PFSK-1 (cell line): ENCODE results near the gene EIF3J.

ENCODE experiments used
- FOXP2 ChIP-seq: optimal IDR thresholded peaks from 2 replicates; pipeline ENCODE3; 2011; ENCODE audit warnings: borderline replicate concordance, control low read depth, inconsistent platforms; ENCODE audit not compliant: insufficient read depth; ENCODE audit errors: extremely low read length, extremely low read depth
- POLR2AphosphoS5 ChIP-seq: IDR thresholded peaks from 2 replicates; pipeline ENCODE4 v1.6.1; 2012; ENCODE audit warnings: low read depth, mild to moderate bottlenecking, control low read depth, low read length, moderate library complexity
- REST ChIP-seq, 2 experiments: IDR thresholded peaks; 2 replicates each; pipeline versions ENCODE4 v1.6.1 to v1.8.0; 2011 to 2012; ENCODE audit warnings: low read depth in 2 of 2, low read length in 2 of 2, control low read depth in 1 of 2, inconsistent platforms in 1 of 2, mild to moderate bottlenecking in 1 of 2, moderate library complexity in 1 of 2; ENCODE audit not compliant: insufficient read depth in 1 of 2
- SIN3A ChIP-seq: IDR thresholded peaks from 2 replicates; pipeline ENCODE4 v1.6.1; 2012; ENCODE audit warnings: mild to moderate bottlenecking, low read length, moderate library complexity, borderline replicate concordance; ENCODE audit not compliant: insufficient read depth
- TAF1 ChIP-seq: IDR thresholded peaks from 2 replicates; pipeline ENCODE4 v1.6.1; 2012; ENCODE audit warnings: low read length, control low read depth, borderline replicate concordance; ENCODE audit not compliant: insufficient read depth

Gene EIF3J

DNA sequence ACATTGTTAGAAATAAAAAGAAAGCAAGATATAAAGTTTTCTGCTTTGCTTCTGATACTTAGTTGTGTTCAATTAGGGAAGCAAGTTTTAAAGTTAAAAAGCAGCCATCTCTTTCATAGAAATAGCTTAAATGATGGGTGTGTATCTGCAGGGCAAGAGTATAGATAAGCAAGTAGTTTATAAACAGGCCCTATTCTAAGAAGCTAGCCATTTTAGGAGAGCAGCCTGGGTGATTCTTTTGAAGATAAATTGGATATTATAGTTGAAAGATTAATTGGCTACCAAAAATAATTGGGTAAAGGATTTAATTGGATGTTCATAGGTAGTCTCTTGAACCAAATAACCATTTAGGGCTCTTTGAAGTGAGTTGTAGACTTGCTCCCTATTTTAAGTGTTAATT lies 5.6 kb downstream of the EIF3J start:
- TF ChIP-seq SIN3A, result no peak
- TF ChIP-seq POLR2AphosphoS5, result no peak
- no peak for TF ChIP-seq REST (IDR thresholded peaks at IDR 0.05; ENCODE audit: insufficient read depth in 1 of 2, low read depth in 2 of 2, low read length in 2 of 2)
- TF ChIP-seq FOXP2, result no peak
- no peak for TF ChIP-seq TAF1

- TF ChIP-seq FOXP2, result no peak
- TF ChIP-seq TAF1, result no peak
- TF ChIP-seq REST (IDR thresholded peaks at IDR 0.05; ENCODE audit: insufficient read depth in 1 of 2, low read depth in 2 of 2, low read length in 2 of 2), result no peak
- no peak for TF ChIP-seq POLR2AphosphoS5
- no peak for TF ChIP-seq SIN3A
These were observed 9.2 kb downstream of the EIF3J start for GRCh38 chr15:44545913-44546802.

DNA sequence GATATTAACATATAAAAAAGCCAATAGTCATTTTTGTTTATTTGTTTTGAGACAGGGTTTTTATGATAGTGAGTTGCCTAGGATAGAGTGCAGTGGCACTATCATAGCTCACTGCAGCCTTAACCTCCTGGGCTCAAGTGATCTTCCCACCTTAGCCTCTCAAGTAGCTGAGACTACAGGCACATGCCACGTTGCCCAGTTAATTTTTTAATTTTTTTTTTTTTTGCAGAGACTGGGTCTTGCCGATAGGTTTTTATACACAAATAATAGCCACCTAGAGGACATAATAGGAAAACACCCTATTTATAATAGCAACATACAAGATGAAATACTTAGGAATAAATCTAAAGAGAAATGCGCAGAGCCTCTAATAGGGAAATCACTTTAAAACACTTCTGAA lies 13.3 kb downstream of the EIF3J start:
- TF ChIP-seq POLR2AphosphoS5, result no peak
- TF ChIP-seq SIN3A, result no peak
- TF ChIP-seq REST (IDR thresholded peaks at IDR 0.05; ENCODE audit: insufficient read depth in 1 of 2, low read depth in 2 of 2, low read length in 2 of 2), result no peak
- no peak for TF ChIP-seq TAF1
- TF ChIP-seq FOXP2, result no peak

GRCh38 chr15:44550734-44551133 lies 13.8 kb downstream of the EIF3J start:
- TF ChIP-seq REST (IDR thresholded peaks at IDR 0.05; ENCODE audit: insufficient read depth in 1 of 2, low read depth in 2 of 2, low read length in 2 of 2), result no peak
- no peak for TF ChIP-seq TAF1
- no peak for TF ChIP-seq SIN3A
- no peak for TF ChIP-seq FOXP2
- no peak for TF ChIP-seq POLR2AphosphoS5
